ENCODE measurements around the gene RNASE11. TPM values are rescaled to one million over a fixed set of nuclear protein-coding genes. Genes with fewer than 3 reads are reported as not detected.

The RNASE11 gene
- total RNA-seq, 1 donor from 2014 or later: not detected

DNA sequence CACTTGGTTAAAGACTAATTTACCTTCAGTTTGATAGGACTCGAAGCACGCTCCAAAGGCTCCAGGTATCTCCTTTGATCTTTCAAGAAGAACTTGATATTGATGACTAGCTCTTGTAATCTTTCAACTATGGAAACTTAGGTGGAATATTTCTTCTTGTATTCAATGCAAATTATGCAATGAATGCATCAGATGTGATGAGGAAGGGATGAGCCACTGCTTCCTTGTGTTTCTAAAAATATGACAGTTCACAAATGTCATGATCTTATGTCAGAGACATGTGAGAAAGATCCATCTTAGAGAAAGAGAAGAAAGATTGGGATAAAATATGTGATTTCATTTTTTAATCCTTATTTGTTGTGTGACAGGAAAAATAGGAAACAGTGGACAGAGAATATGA is 36.9 kb downstream of the RNASE11 start:
- Mint-ChIP-seq H3K36me3 (ENCODE audit: unreplicated experiment) (no peaks in the 10 kb centered on the region), H3K27ac (ENCODE audit: unreplicated experiment) (no peak overlapping the region), H3K27me3 (ENCODE audit: unreplicated experiment) (peaks cover 3% of the 10 kb centered on the region), H3K4me3 (ENCODE audit: unreplicated experiment) (no peak overlapping the region), H3K4me1 (ENCODE audit: unreplicated experiment) (no peaks in the 10 kb centered on the region), H3K9me3 (ENCODE audit: unreplicated experiment) (no peaks in the 10 kb centered on the region)
- no peak for DNase-seq (ENCODE audit: extremely low spot score, unreplicated experiment)
- TF ChIP-seq, protein P1, sequence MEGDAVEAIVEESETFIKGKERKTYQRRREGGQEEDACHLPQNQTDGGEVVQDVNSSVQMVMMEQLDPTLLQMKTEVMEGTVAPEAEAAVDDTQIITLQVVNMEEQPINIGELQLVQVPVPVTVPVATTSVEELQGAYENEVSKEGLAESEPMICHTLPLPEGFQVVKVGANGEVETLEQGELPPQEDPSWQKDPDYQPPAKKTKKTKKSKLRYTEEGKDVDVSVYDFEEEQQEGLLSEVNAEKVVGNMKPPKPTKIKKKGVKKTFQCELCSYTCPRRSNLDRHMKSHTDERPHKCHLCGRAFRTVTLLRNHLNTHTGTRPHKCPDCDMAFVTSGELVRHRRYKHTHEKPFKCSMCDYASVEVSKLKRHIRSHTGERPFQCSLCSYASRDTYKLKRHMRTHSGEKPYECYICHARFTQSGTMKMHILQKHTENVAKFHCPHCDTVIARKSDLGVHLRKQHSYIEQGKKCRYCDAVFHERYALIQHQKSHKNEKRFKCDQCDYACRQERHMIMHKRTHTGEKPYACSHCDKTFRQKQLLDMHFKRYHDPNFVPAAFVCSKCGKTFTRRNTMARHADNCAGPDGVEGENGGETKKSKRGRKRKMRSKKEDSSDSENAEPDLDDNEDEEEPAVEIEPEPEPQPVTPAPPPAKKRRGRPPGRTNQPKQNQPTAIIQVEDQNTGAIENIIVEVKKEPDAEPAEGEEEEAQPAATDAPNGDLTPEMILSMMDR (IDR thresholded peaks at IDR 0.05): no peak

DNA sequence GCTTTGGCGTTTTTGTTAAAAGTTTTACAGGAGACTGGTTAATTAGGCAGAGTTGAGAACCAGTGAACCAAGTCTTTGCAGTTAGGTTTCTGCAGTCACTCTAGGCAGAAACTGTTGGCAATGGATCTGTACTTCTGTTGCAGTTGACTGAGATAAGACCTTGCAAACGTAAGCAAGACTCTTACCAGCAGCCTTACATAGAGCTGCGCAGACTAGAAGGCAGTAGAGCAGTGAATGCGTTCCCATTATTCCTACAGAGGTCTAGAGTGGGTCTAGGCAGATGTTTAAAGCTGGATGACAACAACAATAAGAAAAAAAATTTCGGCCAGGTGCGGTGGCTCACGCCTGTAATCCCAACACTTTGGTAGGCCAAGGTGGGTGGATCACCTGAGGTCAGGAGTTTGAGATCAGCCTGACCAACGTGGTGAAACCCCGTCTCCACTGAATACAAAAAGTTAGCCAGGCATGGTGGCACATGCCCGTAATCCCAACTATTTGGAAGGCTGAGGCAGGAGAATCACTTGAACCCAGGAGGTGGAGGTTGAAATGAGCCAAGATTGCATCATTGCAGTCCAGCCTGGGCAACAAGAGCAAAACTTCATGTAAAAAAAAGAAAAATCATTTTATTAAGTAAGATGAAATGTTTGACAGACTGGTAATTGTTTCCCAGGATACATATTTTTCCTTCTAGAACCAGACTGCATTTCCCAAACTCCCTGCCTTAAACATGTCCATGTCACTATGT is 39.2 kb downstream of the RNASE11 start:
- TF ChIP-seq, protein P1 (IDR thresholded peaks at IDR 0.05): no peak
- no peaks in the 10 kb centered on the region for H3K9me3 Mint-ChIP-seq (ENCODE audit: unreplicated experiment)
- H3K27me3 Mint-ChIP-seq (ENCODE audit: unreplicated experiment): peaks cover 12% of the 10 kb centered on the region
- no peak for DNase-seq (ENCODE audit: extremely low spot score, unreplicated experiment)
- H3K4me3 Mint-ChIP-seq (ENCODE audit: unreplicated experiment): no peak overlapping the region
- H3K27ac Mint-ChIP-seq (ENCODE audit: unreplicated experiment): no peak overlapping the region
- H3K36me3 Mint-ChIP-seq (ENCODE audit: unreplicated experiment): no peaks in the 10 kb centered on the region
- H3K4me1 Mint-ChIP-seq (ENCODE audit: unreplicated experiment): no peaks in the 10 kb centered on the region

DNA sequence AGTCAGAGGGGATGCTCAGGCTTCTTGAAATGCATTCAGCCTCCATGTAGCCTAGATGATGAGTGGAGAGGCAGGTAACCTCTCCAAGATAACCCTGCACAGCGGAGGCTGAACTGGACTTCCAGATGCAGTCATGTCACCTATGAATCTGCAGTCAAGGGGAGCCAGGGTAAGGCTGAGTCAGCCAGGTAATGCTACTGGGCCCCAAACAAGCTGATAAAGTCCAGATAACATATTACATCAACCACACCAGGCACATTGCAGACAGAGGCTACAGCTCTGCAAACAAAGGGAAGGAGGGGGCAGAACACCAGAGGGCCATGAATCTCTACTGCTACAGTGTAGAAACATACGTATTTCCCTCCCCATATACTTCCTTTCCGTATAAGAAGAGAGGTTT is 40.9 kb downstream of the RNASE11 start:
- H3K4me3 Mint-ChIP-seq (ENCODE audit: unreplicated experiment): no peak overlapping the region
- no peaks in the 10 kb centered on the region for H3K4me1 Mint-ChIP-seq (ENCODE audit: unreplicated experiment)
- TF ChIP-seq, protein P1 (IDR thresholded peaks at IDR 0.05): no peak
- H3K27ac Mint-ChIP-seq (ENCODE audit: unreplicated experiment): no peak overlapping the region
- H3K9me3 Mint-ChIP-seq (ENCODE audit: unreplicated experiment): no peaks in the 10 kb centered on the region
- DNase-seq (ENCODE audit: extremely low spot score, unreplicated experiment): no peak
- no peaks in the 10 kb centered on the region for H3K36me3 Mint-ChIP-seq (ENCODE audit: unreplicated experiment)
- H3K27me3 Mint-ChIP-seq (ENCODE audit: unreplicated experiment): peaks cover 12% of the 10 kb centered on the region

DNA sequence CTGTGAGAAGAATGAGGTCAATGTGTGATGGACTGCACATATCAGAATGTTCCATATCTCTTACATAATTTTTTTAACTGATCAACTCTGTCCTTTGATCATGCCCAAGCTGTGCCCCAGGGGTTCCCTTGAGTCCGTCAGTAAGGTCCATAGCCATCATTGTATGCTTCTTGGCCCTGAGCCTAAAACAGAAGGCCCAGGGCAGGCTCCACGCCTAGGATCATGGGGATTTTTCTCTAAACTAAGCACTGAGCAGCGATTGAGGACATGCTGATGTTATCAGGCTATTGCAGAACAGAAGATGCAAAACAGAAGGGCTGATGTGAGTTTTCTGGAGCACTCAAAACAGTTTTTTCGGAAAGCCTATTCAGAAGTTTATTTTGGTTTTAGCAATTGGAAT is 47.9 kb downstream of the RNASE11 start:
- peaks cover 16% of the 10 kb centered on the region for H3K27me3 Mint-ChIP-seq (ENCODE audit: unreplicated experiment)
- no peaks in the 10 kb centered on the region for H3K9me3 Mint-ChIP-seq (ENCODE audit: unreplicated experiment)
- no peaks in the 10 kb centered on the region for H3K4me1 Mint-ChIP-seq (ENCODE audit: unreplicated experiment)
- H3K4me3 Mint-ChIP-seq (ENCODE audit: unreplicated experiment): no peak overlapping the region
- no peak overlapping the region for H3K27ac Mint-ChIP-seq (ENCODE audit: unreplicated experiment)
- no peaks in the 10 kb centered on the region for H3K36me3 Mint-ChIP-seq (ENCODE audit: unreplicated experiment)
- TF ChIP-seq, protein P1 (IDR thresholded peaks at IDR 0.05): no peak
- DNase-seq (ENCODE audit: extremely low spot score, unreplicated experiment): no peak

Other genes starting within 250 kb of the RNASE11 start
- 22.7 and 25.3 TPM in 2 replicates for gene PARP2, start 244.4 kb downstream of the RNASE11 start, total RNA-seq
- gene TEP1, start 174.5 kb downstream of the RNASE11 start, total RNA-seq: 35.4 and 38.0 TPM in 2 replicates
- 0.05 and 0.08 TPM in 2 replicates for gene KLHL33, start 151.8 kb downstream of the RNASE11 start, total RNA-seq
- 35.7 and 37.1 TPM in 2 replicates for gene OSGEP, start 133.2 kb downstream of the RNASE11 start, total RNA-seq
- gene APEX1, start 132.8 kb downstream of the RNASE11 start, total RNA-seq: 232 and 241 TPM in 2 replicates
- gene PIP4P1, start 126.6 kb downstream of the RNASE11 start, total RNA-seq: 34.9 and 36.8 TPM in 2 replicates
- 16.0 and 17.0 TPM in 2 replicates for gene PNP, start 118.6 kb downstream of the RNASE11 start, total RNA-seq
- gene RNASE10, start 82.5 kb downstream of the RNASE11 start, total RNA-seq: 0.40 and 1.1 TPM in 2 replicates
- gene RNASE9, start 27.0 kb downstream of the RNASE11 start, total RNA-seq: not detected in 2 replicates
- not detected in 2 replicates for gene RNASE12, start 3.4 kb upstream of the RNASE11 start, total RNA-seq
- not detected in 2 replicates for gene OR6S1, start 53.7 kb upstream of the RNASE11 start, total RNA-seq
- 17.2 and 17.8 TPM in 2 replicates for gene RNASE4, start 96.6 kb upstream of the RNASE11 start, total RNA-seq
- gene ANG, start 100.8 kb upstream of the RNASE11 start, total RNA-seq: 7.4 and 8.6 TPM in 2 replicates
- gene EDDM3A, start 157.9 kb upstream of the RNASE11 start, total RNA-seq: not detected in 2 replicates
- gene EDDM3B, start 180.4 kb upstream of the RNASE11 start, total RNA-seq: not detected in 2 replicates
- not detected in 2 replicates for gene RNASE6, start 193.3 kb upstream of the RNASE11 start, total RNA-seq
- gene RNASE1, start 214.8 kb upstream of the RNASE11 start, total RNA-seq: not detected in 2 replicates